Ovary (tissue), 3 donors: ENCODE measurements around the gene SMARCD2.

Experiments
- CTCF ChIP-seq, 3 donors: fragments of 450-650 bp in 2 of 3; fragments of 200-600 bp in 1 of 3; IDR thresholded peaks; one replicate each; pipeline versions ENCODE4 v1.5.1 to v1.8.0; 2016 to 2022; ENCODE audit warnings: antibody characterized with exemption in 3 of 3, mild to moderate bottlenecking in 1 of 3
- EP300 ChIP-seq: sonication (generic); formaldehyde crosslinking; IDR thresholded peaks from one replicate; pipeline ENCODE4 v1.6.1; 2017; ENCODE audit warnings: antibody characterized with exemption
- donor health status: DM: no; HTN: no; CAD: no.

GRCh38 chr17:63820963-63821561 lies 21.4 kb downstream of the SMARCD2 start:
- TF ChIP-seq CTCF (IDR thresholded peaks at IDR 0.05) (no peak), EP300 (no peak)
